Fibroblast of skin of left quadriceps (primary cell): ENCODE measurements around the gene IL36B.
"Not testable (repeated sequence)": the region's sequence is repeated elsewhere in the genome, so short reads cannot be mapped to it uniquely, and the experiment has no call there.

Source experiments
- DNase-seq, 2 experiments: peaks; one replicate each; pipeline ENCODE4 v3.0.0-alpha.2; 2013; ENCODE audit warnings: low read depth in 2 of 2

IL36B gene

DNA sequence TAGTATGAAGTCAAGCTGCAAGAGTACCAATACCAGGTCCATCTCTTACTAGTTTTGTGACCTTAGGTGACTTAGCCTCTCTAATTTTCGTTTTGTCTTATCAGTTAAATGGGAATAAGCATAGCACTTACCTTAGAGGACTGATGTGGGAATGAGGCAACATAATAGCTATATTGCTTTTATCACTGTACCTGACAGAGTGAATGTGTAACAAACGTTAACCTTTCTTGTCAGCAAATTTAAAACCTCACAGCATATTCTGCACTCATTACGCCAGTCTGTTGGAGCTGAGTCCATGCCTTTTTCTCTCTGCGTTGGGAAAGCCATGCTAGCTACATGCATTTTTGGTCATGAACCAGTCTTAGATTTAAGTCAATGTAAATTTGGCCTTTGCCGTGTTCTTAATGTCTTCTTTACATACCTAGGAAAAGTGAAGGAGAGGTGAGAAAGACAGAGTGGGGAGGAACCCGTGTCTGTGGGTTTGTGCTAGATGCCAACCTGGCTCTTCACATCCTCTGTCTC, at the start of gene IL36B:
Gene IL36B, minus strand, starts transcription at position 472 of the 522 bp plus-strand sequence.
- DNase-seq: no peak

DNA sequence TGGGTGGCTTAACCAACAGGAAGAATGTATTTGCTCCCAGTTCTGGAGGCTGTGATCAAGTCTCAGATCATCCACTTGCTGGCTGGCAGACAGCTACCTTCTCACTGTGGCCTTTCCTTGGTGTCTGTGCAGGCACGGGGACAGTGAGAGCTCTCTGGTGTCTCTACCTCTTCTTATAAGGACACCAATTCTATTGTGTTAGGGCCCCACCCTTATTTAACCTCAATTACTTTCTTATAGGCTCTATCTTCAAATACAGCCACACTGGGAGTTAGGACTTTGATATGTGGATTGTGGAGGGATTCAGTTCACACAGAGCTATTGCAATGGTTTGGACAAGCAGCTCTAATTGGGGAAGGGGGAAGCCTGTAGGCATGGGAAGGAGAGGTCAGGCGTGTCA, 49.5 kb upstream of the IL36B start:
- DNase-seq: no peak

DNA sequence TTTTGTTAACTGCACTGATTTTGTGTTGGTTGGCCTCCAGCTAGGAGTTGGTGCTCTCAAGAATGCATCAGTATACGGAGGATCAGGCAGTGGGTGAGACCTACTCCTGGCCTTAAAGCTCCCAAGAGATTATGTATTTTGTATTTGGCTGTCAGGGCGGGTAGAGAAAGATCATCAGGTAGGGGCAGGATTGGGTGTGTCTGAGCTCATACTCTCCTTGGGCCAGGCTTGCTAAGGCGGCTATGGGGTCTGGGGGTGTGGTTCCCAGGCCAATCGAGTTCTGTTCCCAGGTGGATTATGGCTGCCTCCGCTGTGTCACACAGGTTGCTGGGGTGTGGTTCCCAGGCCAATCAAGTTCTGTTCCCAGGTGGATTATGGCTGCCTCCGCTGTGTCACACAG, 45.9 kb upstream of the IL36B start:
- no peak for DNase-seq

DNA sequence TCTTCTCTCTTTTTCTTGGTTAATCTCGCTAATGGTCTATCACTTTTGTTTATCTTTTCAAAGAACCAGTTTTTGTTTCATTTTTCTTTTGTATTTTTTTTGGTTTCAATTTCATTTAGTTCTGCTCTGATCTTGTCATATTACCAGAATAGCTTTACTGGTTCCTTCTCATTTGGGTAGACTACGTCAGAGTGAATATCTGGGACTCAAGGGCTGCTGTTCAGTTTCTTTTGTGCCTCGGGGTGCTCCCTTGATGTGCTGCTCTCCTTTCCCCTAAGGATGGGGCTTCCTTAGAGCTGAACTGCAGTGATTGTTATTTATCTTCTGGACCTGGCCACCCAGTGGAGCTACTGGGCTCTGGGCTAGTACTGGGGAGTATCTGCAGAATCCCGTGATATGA, 45.4 kb upstream of the IL36B start:
- no peak for DNase-seq

GRCh38 chr2:113096842-113097618, 44.4 kb upstream of the IL36B start:
- not testable (repeated sequence) for DNase-seq

- not testable (repeated sequence) for DNase-seq
Observed at GRCh38 chr2:113096306-113096705, 43.6 kb upstream of the IL36B start.

- no peak for DNase-seq
Observed at GRCh38 chr2:113093613-113093977, 40.9 kb upstream of the IL36B start.

- no peak for DNase-seq
Observed at GRCh38 chr2:113092864-113093612, 40.4 kb upstream of the IL36B start.

GRCh38 chr2:113091231-113091896, 38.7 kb upstream of the IL36B start:
- no peak for DNase-seq

DNA sequence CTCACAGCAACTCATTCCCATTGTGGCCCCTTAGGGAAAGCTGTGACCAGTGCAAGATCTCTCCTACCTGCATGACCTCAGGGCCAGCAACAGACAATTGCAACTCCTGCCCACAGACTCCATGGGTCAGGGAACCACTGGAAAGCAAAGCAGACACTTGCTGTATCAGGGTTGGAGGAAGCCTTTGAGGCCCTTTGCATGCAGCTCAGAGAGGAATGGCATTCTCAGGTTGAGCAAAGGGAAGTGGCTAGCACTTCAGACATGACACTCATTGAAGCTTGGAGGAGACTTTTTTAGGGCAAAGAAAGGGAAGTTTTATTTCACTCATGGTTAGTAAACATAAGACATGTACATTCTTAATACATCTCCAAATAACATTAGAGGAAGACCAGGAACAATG, 37.2 kb upstream of the IL36B start:
- DNase-seq: no peak

DNA sequence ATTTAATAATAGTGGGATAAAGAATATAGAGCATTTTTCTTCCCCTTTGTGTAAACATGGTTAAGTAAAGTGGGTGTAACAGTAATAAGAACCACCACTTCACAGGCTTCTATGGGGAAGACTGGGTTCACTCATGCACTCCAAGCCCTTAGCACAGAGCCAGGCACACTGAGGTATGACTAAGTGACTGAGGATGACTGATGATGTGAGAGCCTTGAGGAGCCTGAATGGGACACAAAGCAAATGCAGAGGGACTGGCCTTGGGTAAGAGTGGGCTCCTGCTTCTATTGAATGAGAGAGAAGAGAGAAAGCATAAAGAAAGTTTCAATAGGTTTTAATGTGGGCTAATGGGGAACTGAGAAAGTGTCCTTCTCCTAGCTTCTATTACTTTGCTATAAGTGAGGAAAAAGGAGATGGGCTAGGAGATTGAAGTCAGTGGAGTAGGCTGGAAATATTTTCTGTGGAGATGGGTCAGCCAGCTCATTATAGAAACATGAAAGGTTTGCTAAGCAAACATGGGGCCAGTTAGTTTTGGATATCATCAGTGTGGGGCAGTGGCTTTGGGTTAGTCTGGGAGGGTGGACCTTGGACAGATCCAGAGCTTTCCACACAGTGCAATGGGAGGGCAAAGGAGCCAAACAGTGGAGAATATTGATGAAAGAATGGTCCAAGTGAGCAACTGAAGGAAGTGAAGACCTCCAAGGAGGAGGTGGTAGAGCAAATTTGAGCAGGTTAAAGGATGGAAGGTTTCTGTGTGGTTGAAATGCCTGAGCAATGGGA, 35.7 kb upstream of the IL36B start:
- DNase-seq: no peak

DNA sequence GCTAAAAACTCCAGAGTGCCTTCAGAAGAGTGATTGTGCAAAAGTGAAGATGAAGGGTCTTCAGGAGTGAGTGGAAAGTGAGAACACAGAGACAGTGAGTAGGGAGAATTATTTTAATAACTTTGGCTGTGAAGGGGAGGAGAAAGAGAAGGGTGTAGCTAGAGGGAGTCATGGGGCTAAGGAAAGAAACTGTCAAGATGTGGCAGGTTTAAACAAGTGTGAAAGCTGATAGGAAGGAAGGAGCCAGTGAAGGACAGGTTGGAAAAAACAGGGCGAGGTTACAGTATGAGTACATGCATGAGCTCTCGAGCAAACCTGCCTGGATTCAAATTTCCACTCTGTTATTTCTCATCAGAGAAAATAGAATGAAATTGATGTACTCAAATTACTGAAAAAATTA, 32.9 kb upstream of the IL36B start:
- no peak for DNase-seq

DNA sequence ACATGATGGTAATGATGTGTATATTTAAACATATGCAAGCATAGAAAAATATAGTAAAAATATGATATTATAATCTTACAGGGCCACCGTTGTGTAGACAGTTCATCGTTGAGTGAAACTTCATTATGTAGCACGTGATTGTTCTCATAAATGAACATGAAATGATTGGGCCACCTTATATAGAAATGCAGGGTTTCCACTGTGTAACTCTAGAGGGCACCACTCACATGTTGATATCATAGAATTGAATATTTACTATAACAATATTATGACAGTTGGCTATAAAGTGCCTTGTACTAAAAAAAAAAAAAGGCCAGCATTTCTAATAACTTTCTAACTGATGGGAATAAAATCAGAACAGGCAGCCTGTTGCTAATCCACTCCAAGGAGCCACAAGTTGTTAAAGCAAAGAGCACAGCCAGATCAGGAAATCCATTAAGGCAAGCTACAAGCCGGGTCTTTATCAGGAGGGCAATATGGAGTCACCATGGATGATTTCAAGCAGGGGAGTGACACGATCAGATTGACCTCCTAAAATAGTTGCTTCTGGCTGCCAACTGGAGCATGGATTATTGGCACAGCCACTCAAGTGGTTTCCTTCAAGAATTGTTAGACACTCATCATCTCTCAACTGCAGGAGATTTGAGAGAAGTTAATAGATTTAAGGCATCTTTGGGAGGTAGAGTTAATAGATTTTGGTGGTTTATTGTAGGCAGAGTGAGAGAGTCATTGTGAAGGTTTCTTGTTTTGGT, 31.8 kb upstream of the IL36B start:
- DNase-seq: no peak

DNA sequence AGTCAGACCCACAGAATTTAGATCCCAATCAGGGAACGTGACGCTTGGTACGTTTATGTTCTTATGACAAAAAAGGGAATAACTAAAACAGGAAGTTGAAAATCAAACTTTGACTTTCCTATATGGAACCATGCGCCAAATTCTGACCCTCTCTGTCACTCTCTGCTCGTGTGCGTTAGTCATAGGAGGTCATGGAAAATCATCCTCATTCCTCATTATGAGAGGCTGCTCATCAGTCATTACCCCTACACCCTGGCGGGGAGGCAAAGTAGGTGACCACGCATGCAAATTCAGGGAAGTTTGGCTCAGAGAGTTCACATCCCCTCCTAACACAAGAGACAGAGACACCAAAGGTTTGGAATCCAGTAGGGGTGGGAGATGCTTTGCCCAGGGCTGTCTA, 30.6 kb upstream of the IL36B start:
- no peak for DNase-seq

GRCh38 chr2:113081488-113082210, 29.0 kb upstream of the IL36B start:
- DNase-seq: no peak

DNA sequence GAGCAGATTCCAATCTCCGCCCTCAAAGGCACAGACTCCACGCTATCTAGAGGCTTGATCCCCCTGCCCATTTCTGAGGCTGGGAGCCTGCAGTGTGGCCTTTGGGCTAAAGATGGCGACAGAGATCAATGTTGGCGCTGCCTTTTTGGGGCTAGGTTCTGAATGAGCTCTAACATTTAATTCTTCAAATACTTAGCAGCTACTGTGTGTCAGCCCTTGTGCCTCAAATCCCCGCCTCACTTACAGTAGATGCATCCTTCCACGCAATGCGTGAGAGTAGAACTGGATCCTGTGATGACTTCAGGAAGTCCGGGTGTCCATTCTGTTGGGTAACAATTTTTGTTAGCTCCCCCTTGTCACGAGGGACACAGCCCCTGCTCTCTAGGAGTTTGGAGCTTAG, 27.5 kb upstream of the IL36B start:
- DNase-seq: no peak

DNA sequence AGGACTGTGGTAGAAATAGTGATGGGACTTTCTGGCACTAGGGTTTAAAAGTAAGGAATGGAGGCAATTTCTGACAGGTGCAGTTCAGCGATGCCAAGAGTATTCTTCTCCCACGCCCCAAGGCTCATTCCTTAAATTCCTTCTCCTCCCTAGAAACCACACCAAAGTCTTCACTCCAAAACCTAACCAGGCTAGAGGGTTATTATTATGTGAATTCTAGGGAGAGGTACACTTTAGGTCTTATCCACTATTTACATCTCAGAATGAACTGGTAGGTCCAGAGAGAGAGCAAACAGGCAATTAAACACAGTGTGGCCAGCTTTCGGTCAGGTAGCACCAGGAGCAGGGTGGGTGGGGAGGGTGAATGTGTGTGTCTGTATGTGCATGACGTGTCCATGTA, 26.5 kb upstream of the IL36B start:
- no peak for DNase-seq

GRCh38 chr2:113078350-113078839, 25.7 kb upstream of the IL36B start:
- DNase-seq: no peak

GRCh38 chr2:113077921-113078320, 25.3 kb upstream of the IL36B start:
- no peak for DNase-seq
